Measurements from ENCODE around the gene CFAP74. TPM values are rescaled to one million over a fixed set of nuclear protein-coding genes. Genes with fewer than 3 reads are reported as not detected.

The CFAP74 gene
- total and polyA plus RNA-seq, 2 of the 13 experiments (the other 11 are each of a cell fraction or from before 2014, with no cell fraction given) = 0.27 to 0.62 TPM

GRCh38 chr1:2046174-2046917 lies 42.8 kb upstream of the CFAP74 start (continued):
- 0 out of 2 replicates have a peak, but pooled peaks have one; percentile 17 for TF ChIP-seq HNF1B (CRISPR knock-in tag; IDR thresholded peaks at IDR 0.05)
- TF ChIP-seq YEATS2 (CRISPR knock-in tag; IDR thresholded peaks at IDR 0.05; ENCODE audit: borderline replicate concordance) = peak; percentile 23
- no peak for TF ChIP-seq ZNF460 (CRISPR knock-in tag; IDR thresholded peaks at IDR 0.05; ENCODE audit: borderline replicate concordance)
- TF ChIP-seq U2AF2 (IDR thresholded peaks at IDR 0.05; ENCODE audit: low read depth, low read length) = no peak
- no peak; the same call in 1 of the 2 replicates for TF ChIP-seq ZNF558 (CRISPR knock-in tag; IDR thresholded peaks at IDR 0.05; ENCODE audit: borderline replicate concordance)
- TF ChIP-seq ZNF225 (CRISPR knock-in tag; IDR thresholded peaks at IDR 0.05) = no peak
- TF ChIP-seq JUNB (CRISPR knock-in tag; IDR thresholded peaks at IDR 0.05; ENCODE audit: borderline replicate concordance) = no peak
- no peak for TF ChIP-seq ATF7 (IDR thresholded peaks at IDR 0.05)
- no peak for TF ChIP-seq ATF7 (CRISPR knock-in tag; IDR thresholded peaks at IDR 0.05)
- no peak for TF ChIP-seq MXD1 (CRISPR knock-in tag; IDR thresholded peaks at IDR 0.05)
- peak; percentile 19; the same call in 1 of the 2 replicates for TF ChIP-seq TFDP2 (CRISPR knock-in tag; IDR thresholded peaks at IDR 0.05)
- no peak for TF ChIP-seq NCOA5 (CRISPR knock-in tag; IDR thresholded peaks at IDR 0.05)
- no peak for TF ChIP-seq TAF15 (IDR thresholded peaks at IDR 0.05; ENCODE audit: low read depth, low read length, poor library complexity, severe bottlenecking)
- no peak for TF ChIP-seq DNMT3B (CRISPR knock-in tag; conservative IDR thresholded peaks at IDR 0.05)
- peak; percentile 92 for TF ChIP-seq STAG1 (CRISPR knock-in tag; IDR thresholded peaks at IDR 0.05)
- TF ChIP-seq TGIF2 (CRISPR knock-in tag; IDR thresholded peaks at IDR 0.05) = no peak
- TF ChIP-seq RNF219 (CRISPR knock-in tag; IDR thresholded peaks at IDR 0.05) = no peak
- no peak for TF ChIP-seq SNAPC5 (CRISPR knock-in tag; IDR thresholded peaks at IDR 0.05; ENCODE audit: borderline replicate concordance)
- no peak for TF ChIP-seq ZNF672 (CRISPR knock-in tag; IDR thresholded peaks at IDR 0.05)
- 0 out of 2 replicates have a peak, but pooled peaks have one; percentile 27 for TF ChIP-seq ZBTB7A (CRISPR knock-in tag; IDR thresholded peaks at IDR 0.05)
- TF ChIP-seq ZNF530 (CRISPR knock-in tag; IDR thresholded peaks at IDR 0.05; ENCODE audit: low read depth) = no peak

All from HepG2 (cell line).